GM12892 (cell line): ENCODE results near the gene MZF1.

Experiments used
- POLR2A ChIP-seq: IDR thresholded peaks from 2 replicates; pipeline ENCODE4 v1.6.1; 2011; ENCODE audit warnings: low read depth, low read length, control low read depth
- POLR2AphosphoS5 ChIP-seq: IDR thresholded peaks from 2 replicates; pipeline ENCODE4 v1.6.1; 2011; ENCODE audit warnings: low read depth, low read length, control low read depth
- TAF1 ChIP-seq: IDR thresholded peaks from 2 replicates; pipeline ENCODE4 v1.6.1; 2011; ENCODE audit warnings: low read depth, mild to moderate bottlenecking, control low read depth, low read length, borderline replicate concordance

DNA sequence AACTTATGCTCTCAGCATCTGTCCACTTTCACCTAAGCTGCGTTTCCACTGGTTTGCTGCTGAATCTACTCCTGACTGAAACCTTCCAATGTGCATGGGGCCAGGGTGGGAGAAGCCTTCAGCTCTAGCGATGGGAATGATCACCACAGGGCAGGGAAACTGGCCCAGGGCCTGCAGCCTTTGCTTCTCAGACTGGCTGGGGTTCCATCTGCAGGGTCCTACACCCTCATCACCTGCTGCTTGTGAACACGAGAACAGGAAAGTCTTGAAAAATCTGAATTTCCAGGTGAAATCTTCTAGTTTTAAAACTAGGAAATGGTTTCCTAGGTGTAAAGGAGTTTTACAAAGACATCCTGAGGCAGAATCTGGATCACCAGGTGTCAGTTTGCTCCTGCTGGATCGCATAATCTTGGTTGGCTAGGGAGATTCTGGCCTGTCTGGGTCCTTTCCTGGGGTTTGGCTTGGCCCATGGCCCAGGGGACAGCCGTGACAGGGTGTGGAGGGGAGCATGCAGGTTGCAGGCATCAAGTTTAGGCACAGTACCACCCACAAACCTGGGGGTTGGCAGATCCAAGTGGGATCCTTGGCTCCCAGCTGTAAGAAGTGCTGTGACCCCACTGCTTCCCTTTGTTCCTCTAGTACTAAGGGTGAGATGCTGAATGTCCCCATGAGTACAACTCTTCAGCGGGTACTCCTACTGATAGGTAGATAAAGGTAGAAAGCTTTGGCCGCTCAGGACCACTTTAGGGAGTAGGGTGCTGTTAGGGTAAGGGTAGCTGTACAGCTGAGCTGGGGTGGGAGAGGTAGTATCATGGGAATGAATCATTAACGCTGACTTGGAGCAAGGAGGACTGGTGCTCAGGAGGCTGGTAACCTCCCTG is 12.9 kb downstream of the MZF1 start:
- TF ChIP-seq POLR2AphosphoS5, result no peak
- no peak for TF ChIP-seq POLR2A
- TF ChIP-seq TAF1, result no peak
